GM18502 (cell line): ENCODE results near the gene C2CD5.
"Not testable (repeated sequence)": the region's sequence is repeated elsewhere in the genome, so short reads cannot be mapped to it uniquely, and the experiment has no call there.

Experiments used
- ATAC-seq: cut with Tn5 transposase; IDR thresholded peaks from one replicate; pipeline ENCODE4 v1.9.1; 2021; ENCODE audit warnings: mild to moderate bottlenecking; ENCODE audit not compliant: unreplicated experiment, poor library complexity

Gene C2CD5

GRCh38 chr12:22536346-22536945 is 7.9 kb downstream of the C2CD5 start:
- ATAC-seq, result no peak

GRCh38 chr12:22535478-22535877 is 8.9 kb downstream of the C2CD5 start:
- no peak for ATAC-seq

DNA sequence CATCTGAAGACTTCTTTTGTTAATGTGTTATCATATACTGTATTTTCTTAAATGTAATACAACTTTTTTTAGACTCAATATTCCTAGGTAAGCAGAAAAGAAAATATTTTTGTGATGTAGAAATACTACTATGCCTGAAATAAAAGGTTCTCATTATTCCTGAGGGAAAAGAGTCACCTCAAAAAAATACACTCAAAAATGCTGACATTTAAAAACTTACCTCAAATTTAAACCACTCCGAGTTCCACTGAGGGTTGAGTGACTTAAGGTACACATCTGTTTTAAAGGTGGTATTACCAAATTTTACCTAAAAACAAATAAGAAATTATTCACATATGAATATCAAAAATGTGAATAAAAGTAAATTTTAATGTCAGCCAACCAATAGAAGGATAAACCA is 9.3 kb downstream of the C2CD5 start:
- no peak for ATAC-seq

DNA sequence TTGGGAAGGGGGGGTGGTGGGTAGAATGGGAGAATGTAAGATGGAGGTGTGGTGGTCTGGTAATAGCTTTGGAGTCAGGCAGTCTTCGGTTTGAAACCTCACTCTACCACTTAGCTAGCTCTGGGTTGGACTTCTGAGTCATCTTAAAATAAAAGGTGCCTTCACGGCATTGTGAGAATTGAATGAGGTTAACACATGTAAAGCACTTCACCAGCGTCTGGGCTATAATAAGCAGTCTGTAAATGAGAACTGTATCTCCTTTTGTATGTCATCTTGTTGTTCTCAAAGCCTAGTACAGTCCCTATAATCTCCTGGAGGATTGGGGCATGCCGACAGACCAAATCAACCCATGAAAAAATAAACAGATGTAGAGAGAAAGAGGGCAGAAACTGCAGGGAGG is 11.2 kb downstream of the C2CD5 start:
- ATAC-seq, result no peak

GRCh38 chr12:22532317-22532716 is 12.0 kb downstream of the C2CD5 start:
- ATAC-seq, result no peak

DNA sequence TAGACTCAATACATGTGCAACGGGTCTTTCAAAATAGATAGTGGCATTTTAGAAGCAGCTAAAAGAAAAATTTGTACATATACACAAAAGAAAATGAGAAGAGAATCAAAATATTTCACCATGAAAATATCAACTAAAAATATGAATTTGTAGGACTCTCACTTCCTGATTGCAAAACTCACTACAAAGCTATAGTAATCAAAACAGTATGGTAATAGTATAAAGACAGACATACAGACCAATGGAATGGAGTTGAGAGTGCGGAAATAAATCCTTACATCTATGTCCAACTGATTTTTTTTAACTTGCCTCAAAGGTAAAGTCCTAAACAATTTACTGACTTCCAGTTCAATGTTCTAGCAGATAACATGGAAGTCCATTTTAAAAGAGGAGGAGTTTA is 13.1 kb downstream of the C2CD5 start:
- no peak for ATAC-seq

GRCh38 chr12:22529281-22530060 is 14.9 kb downstream of the C2CD5 start:
- ATAC-seq, result peak; percentile 93

- no peak for ATAC-seq
Measured at GRCh38 chr12:22527999-22528398, 16.3 kb downstream of the C2CD5 start.

GRCh38 chr12:22526836-22527235 is 17.5 kb downstream of the C2CD5 start:
- no peak for ATAC-seq

DNA sequence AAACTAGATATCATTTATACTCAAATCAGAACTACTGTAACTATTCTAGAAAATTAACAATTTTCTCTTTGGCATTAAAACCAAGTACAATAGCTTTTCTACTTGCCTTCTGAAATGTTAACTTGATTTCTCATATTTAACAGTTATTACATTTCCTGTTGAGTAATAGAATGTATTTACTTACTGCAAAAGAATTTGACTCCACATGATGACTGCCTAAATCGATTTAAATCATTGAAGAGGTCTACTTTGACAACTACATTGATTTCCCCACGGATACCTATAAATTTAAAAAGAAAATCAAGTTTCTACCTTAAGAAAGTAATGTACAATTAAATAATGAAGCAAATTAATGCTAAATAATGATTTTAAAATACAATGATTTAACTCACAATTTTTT is 18.9 kb downstream of the C2CD5 start:
- no peak for ATAC-seq

DNA sequence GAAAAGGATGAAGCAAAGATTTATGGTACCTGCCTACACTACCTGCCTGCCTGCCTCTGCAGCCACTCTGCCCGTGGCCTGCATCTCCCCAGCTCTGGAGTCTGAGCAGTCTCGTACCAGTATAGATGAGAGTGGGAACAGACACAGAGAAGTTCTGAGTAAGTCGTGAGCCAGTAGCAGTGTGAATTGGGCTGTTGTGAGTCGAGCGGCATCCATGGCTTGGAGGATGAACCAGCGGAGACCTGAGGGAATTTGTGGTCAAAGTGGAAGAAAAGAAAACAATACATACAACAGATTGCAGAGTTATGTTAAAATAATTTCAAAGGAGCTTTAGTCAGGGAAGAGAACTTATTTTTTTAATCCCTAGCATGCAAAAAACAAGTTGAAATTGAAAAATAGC is 25.3 kb downstream of the C2CD5 start:
- no peak for ATAC-seq

DNA sequence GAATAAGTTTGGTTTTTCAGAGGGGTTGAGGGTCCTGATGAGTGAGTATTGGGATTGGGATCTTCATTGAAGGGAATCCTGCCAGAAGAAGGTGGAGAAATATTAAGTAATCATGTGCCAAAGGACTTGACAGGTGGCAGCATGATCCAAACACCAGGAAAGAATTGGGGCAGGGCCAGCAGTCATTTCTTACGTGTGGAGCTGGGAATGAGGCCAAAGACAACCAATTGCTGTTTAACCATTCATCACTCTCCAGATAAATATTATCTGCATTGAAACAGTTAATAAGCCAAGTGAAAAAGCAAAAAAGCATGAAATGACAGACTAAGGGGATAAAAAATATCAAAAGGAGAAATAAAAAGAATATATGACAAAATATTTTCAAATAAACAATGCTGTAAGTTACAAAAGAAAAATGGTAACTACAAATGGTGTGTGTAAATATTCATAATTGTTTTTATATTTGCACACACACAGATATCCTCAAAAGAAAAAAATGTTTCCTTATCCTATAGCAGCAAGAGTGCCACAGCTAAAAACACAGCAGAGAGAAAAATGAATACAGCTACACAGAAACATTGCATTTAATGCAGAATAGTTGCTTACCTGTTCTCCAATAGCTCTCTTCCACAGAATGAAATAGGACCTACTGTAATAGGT is 26.2 kb downstream of the C2CD5 start:
- no peak for ATAC-seq

- ATAC-seq, result no peak
Measured at GRCh38 chr12:22514875-22515274, 29.5 kb downstream of the C2CD5 start.

- no peak for ATAC-seq
Measured at GRCh38 chr12:22505826-22506225, 38.5 kb downstream of the C2CD5 start.

GRCh38 chr12:22500100-22500499 is 44.2 kb downstream of the C2CD5 start:
- ATAC-seq, result no peak

DNA sequence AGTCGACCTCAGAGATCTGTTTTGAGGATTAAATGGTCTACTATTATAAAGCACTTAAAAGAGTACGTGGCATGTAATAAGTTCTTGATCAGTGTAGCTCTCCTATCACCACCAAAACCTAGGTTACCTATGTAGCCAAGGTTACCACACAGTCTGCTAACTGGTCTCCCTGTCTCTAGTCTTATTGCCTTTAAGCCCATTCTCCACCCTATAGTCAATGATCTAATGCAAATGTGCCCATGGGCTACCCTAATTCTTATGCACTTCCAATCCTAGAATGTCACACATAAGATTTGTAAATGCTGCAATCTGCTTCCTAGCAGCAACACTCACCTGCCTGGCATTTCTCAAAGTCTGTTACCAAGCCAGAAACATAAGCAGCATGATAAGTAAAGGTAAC is 44.9 kb downstream of the C2CD5 start:
- ATAC-seq, result no peak

DNA sequence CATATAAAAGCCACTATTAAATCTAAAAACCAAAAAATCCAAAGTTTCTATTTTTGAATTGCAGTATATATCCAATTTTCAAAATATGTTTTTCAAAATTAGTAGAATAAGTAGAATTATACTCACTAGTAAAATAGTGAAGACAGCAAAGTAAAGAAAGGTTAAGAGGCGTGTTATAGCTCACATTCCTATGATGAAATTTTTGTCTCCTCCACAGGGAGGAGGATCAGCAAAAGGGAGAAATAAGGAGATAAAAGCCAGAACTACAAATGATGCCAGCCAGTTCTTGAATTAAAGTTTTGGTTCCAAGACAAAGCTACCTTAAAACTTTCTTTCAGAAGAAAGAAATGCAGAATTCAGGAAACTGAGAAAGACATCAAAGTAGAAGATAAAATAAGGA is 50.0 kb downstream of the C2CD5 start:
- no peak for ATAC-seq

DNA sequence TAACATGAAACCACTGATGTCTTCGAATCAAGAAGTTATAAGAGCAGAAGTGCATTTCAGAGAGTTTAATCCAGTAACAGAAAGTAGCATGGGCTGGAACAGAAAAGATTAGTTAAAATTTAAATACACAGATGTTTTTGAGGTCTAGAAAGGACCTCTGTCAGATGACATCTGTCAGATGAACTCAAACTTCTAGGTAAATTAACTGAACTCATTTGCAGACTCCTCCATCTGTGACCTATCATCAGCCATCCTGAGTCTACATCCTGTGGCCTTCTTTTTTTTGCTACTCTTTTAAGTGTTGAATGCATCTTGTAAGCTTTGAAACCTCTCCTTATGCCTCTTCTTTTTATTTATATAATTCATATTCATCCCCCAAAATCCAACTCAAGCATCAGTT is 53.3 kb downstream of the C2CD5 start:
- no peak for ATAC-seq

GRCh38 chr12:22488478-22488877 is 55.9 kb downstream of the C2CD5 start:
- no peak for ATAC-seq

GRCh38 chr12:22487683-22488082 is 56.7 kb downstream of the C2CD5 start:
- ATAC-seq, result not testable (repeated sequence)

DNA sequence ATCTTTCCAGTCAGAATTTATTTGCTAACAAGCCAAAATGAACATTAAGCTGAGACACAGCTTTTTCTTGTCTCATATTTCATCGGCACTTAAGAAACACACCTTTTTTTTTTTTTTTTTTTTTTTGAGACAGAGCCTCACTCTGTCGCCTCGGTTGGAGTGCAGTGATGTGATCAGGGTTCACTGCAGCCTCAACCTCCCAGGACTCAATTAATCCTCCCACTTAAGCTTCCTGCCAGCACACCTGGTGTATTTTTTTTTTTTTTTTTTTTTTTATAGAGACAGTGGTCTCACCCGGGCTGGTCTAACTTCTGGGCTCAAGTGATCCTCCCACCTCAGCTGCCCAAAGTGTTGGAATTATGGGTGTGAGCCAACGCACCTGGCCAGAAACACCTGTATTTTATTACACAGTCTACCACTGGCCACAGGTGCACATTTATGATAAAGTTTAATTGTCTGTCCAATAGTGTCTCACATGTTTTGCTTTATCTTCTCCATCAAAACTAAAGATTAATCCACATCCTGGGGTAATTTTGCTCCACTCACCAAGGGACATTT is 62.7 kb downstream of the C2CD5 start:
- no peak for ATAC-seq
